HEK293 (cell line): ENCODE data around the gene TMED1.

ENCODE experiments used
- KLF9 ChIP-seq: fragments of 450-650 bp; formaldehyde crosslinking; IDR thresholded peaks from 2 replicates; pipeline ENCODE4 v1.5.1; 2016; ENCODE audit warnings: missing biosample characterization, missing genetic modification characterization, low read depth
- ZNF548 ChIP-seq: fragments of 450-650 bp; formaldehyde crosslinking; IDR thresholded peaks from 2 replicates; pipeline ENCODE4 v1.5.1; 2016; ENCODE audit warnings: missing biosample characterization, missing genetic modification characterization
- TF ChIP-seq, protein P1 (sequence below): fragments of 450-650 bp; formaldehyde crosslinking; IDR thresholded peaks from 2 replicates; pipeline ENCODE4 v1.5.1; 2016; ENCODE audit warnings: missing biosample characterization, missing genetic modification characterization
- TF ChIP-seq, protein P2 (sequence below): fragments of 450-650 bp; formaldehyde crosslinking; IDR thresholded peaks from 2 replicates; pipeline ENCODE4 v1.5.1; 2016; ENCODE audit warnings: missing biosample characterization, missing genetic modification characterization

DNA sequence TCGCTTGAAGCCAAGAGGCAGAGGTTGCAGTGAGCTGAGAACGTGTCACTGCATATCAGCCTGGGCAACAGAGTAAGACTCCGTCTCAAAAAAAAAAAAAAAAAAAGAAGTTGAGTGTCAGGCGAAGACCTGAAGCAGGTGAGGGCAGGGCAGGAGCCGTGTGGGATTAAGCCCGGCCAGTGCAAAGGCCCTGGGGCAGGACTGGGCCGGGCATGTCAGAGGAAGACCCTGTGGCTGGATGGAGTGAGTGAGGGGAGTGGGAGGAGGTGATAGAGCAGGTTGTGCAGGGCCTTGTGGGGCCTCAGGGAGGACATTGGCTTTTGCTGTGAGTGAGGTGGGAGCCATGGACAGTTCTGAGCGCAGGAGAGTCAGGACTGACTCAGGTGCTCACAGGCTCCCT lies 47.9 kb downstream of the TMED1 start:
- no peak for TF ChIP-seq KLF9 (tag by site-specific recombination)
- TF ChIP-seq, protein P1, sequence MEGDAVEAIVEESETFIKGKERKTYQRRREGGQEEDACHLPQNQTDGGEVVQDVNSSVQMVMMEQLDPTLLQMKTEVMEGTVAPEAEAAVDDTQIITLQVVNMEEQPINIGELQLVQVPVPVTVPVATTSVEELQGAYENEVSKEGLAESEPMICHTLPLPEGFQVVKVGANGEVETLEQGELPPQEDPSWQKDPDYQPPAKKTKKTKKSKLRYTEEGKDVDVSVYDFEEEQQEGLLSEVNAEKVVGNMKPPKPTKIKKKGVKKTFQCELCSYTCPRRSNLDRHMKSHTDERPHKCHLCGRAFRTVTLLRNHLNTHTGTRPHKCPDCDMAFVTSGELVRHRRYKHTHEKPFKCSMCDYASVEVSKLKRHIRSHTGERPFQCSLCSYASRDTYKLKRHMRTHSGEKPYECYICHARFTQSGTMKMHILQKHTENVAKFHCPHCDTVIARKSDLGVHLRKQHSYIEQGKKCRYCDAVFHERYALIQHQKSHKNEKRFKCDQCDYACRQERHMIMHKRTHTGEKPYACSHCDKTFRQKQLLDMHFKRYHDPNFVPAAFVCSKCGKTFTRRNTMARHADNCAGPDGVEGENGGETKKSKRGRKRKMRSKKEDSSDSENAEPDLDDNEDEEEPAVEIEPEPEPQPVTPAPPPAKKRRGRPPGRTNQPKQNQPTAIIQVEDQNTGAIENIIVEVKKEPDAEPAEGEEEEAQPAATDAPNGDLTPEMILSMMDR, result no peak
- no peak for TF ChIP-seq ZNF548 (tag by site-specific recombination)
- TF ChIP-seq, protein P2, sequence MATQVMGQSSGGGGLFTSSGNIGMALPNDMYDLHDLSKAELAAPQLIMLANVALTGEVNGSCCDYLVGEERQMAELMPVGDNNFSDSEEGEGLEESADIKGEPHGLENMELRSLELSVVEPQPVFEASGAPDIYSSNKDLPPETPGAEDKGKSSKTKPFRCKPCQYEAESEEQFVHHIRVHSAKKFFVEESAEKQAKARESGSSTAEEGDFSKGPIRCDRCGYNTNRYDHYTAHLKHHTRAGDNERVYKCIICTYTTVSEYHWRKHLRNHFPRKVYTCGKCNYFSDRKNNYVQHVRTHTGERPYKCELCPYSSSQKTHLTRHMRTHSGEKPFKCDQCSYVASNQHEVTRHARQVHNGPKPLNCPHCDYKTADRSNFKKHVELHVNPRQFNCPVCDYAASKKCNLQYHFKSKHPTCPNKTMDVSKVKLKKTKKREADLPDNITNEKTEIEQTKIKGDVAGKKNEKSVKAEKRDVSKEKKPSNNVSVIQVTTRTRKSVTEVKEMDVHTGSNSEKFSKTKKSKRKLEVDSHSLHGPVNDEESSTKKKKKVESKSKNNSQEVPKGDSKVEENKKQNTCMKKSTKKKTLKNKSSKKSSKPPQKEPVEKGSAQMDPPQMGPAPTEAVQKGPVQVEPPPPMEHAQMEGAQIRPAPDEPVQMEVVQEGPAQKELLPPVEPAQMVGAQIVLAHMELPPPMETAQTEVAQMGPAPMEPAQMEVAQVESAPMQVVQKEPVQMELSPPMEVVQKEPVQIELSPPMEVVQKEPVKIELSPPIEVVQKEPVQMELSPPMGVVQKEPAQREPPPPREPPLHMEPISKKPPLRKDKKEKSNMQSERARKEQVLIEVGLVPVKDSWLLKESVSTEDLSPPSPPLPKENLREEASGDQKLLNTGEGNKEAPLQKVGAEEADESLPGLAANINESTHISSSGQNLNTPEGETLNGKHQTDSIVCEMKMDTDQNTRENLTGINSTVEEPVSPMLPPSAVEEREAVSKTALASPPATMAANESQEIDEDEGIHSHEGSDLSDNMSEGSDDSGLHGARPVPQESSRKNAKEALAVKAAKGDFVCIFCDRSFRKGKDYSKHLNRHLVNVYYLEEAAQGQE (tag by site-specific recombination), result no peak
